WERI-Rb-1 (cell line): Measurements from ENCODE around the gene LARP7.

Experiments
- DNase-seq: peaks from one replicate; pipeline ENCODE4 v3.0.0-alpha.2; 2020
- H3K27ac ChIP-seq: fragments of 250-450 bp; sonication (Bioruptor Pico); 2 replicates; pipeline ENCODE4 v1.5.1; 2020; ENCODE audit warnings: mild to moderate bottlenecking, moderate library complexity
- H3K27me3 ChIP-seq: fragments of 250-450 bp; sonication (Bioruptor Pico); 2 replicates; pipeline ENCODE4 v1.5.1; 2021; ENCODE audit warnings: mild to moderate bottlenecking, low read depth, moderate library complexity; ENCODE audit not compliant: insufficient read depth, severe bottlenecking
- H3K36me3 ChIP-seq: fragments of 250-450 bp; sonication (Bioruptor Pico); 2 replicates; pipeline ENCODE4 v1.5.1; 2020; ENCODE audit warnings: mild to moderate bottlenecking, moderate library complexity
- H3K4me3 ChIP-seq: 2 replicates; pipeline ENCODE4 v1.5.1; 2011; ENCODE audit warnings: low read depth, mild to moderate bottlenecking, control low read depth, low read length
- H3K9me3 ChIP-seq: fragments of 250-450 bp; sonication (Bioruptor Pico); 2 replicates; pipeline ENCODE4 v1.5.1; 2021; ENCODE audit warnings: mild to moderate bottlenecking, moderate library complexity; ENCODE audit not compliant: severe bottlenecking
- TF ChIP-seq, protein P1 (sequence below): IDR thresholded peaks from 2 replicates; pipeline ENCODE4 v1.5.1; 2011; ENCODE audit warnings: low read depth, mild to moderate bottlenecking, control low read depth, inconsistent platforms, low read length

The LARP7 gene

DNA sequence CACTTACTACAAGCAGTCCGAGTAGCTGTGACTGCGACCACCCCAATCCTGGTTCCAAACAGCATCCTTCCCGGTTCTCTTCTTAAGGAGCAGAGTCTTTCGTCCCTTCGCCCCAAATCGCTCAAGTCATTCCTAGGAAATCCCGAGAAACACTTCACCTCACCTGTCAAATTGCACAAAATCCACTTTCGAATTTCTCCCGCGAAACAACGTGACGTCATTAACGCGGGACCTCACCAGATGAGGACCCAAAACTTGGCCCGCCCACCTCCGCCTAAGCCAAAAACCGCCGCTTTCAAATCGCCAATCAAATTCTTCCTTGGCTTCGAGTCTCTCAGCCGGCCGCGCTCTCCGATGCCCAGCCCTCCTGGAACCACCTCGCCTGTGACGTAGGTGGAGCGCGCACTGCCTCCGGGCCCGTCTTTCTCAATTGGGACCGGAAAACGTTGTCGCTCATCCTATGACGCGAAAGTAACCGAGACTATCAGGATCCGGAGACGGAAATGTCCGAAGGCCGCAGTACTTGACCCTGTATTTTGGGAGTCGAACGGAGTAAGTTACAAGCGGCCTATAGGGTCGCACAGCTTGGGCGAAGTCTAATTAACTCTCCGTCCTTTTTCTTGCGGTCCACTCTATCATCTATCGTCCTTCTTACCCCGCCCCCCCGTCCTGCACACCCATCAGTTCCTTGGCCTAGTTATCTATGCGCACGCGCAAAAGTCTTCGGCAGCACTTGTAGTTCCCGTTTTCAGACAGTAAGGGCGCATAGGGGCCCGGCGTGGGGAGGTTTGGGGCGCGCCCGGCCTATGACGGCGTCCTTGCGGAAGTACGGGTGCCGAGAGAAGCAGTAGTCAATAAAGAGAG, at the start of gene LARP7, which contains the start of gene ZGRF1:
LARP7 (plus strand) TSS at position 456 of the 864 bp plus-strand sequence. CDS start 7,527 bp downstream, outside the sequence.
ZGRF1 (minus strand) TSS at position 222 of the 864 bp plus-strand sequence. CDS start 3,733 bp downstream, outside the sequence.
- Histone ChIP-seq H3K4me3 (peak within 1 kb of the TSS; percentile 71), H3K9me3 (no peaks in the 10 kb centered on the region), H3K36me3 (peaks cover 10% of the 10 kb centered on the region), H3K27ac (peak within 1 kb of the TSS; percentile 94), H3K27me3 (no peaks in the 10 kb centered on the region)
- DNase-seq: peak; percentile 100
- TF ChIP-seq, protein P1, sequence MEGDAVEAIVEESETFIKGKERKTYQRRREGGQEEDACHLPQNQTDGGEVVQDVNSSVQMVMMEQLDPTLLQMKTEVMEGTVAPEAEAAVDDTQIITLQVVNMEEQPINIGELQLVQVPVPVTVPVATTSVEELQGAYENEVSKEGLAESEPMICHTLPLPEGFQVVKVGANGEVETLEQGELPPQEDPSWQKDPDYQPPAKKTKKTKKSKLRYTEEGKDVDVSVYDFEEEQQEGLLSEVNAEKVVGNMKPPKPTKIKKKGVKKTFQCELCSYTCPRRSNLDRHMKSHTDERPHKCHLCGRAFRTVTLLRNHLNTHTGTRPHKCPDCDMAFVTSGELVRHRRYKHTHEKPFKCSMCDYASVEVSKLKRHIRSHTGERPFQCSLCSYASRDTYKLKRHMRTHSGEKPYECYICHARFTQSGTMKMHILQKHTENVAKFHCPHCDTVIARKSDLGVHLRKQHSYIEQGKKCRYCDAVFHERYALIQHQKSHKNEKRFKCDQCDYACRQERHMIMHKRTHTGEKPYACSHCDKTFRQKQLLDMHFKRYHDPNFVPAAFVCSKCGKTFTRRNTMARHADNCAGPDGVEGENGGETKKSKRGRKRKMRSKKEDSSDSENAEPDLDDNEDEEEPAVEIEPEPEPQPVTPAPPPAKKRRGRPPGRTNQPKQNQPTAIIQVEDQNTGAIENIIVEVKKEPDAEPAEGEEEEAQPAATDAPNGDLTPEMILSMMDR: peak; percentile 74

DNA sequence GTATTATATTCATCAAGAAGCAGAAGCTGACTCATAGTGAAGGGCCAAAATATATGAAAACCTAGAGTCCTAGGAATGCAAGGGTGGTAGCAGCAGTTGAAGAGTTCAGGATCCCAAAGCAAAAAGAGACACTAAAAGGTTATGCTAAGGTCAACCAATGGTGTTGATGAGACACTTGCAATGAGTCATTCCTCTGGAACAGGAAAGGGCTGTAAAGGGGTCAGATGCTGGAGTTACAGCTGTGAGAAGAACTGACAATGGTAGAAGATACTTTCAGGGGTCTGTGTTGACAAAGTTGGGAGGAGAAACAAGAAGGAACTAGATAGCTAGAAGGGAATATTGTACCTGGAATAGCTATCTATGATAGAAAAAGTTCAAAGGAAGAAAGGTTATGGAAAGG, 47.7 kb upstream of the LARP7 start:
- no peaks in the 10 kb centered on the region for H3K27me3 ChIP-seq
- H3K9me3 ChIP-seq: no peaks in the 10 kb centered on the region
- TF ChIP-seq, protein P1: no peak
- no peak overlapping the region for H3K27ac ChIP-seq
- peaks cover 17% of the 10 kb centered on the region for H3K36me3 ChIP-seq
- no peak for DNase-seq
- H3K4me3 ChIP-seq: no peak overlapping the region

DNA sequence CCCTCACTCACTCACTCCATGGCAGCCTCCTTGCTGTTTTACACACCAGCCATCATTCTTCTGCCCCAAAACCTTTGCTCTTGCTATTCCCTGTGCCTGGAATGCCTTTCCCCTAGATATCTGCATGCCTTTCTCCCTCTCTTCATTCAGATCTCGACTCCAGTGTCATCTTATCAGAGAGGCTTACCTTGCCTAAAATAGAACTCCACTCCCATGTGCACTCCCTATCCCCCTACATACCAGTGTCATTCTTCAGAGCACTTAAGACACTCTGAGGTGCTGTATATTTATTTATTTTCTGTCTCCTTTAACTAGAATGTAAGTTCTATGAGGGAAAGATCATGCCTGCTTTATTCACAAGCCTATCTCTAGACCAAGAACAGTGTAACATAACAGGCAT, 45.4 kb upstream of the LARP7 start:
- Histone ChIP-seq H3K4me3 (no peak overlapping the region), H3K9me3 (no peaks in the 10 kb centered on the region), H3K27me3 (no peaks in the 10 kb centered on the region), H3K27ac (no peak overlapping the region), H3K36me3 (peaks cover 10% of the 10 kb centered on the region)
- TF ChIP-seq, protein P1: no peak
- no peak for DNase-seq

DNA sequence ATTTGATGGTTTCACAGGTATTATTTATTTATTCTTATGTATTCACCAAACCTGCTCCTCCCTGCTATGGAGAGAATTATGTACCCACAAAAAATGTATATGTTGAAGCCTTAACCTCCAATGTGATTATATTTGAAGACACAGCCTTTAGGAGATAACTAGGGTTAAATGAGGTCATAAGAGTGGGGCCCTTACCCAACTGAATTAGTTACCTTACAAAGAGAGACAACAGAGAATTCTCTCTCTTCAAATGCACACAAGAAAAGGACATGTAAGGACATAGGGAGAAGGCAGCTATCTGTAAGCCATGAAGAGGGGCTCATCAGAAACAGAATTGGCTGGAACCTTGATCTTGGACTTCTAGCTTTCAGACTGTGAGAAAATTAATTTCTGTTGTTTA, 44.2 kb upstream of the LARP7 start:
- DNase-seq: no peak
- H3K27ac ChIP-seq: no peak overlapping the region
- peaks cover 10% of the 10 kb centered on the region for H3K36me3 ChIP-seq
- no peaks in the 10 kb centered on the region for H3K9me3 ChIP-seq
- TF ChIP-seq, protein P1: no peak
- no peak overlapping the region for H3K4me3 ChIP-seq
- no peaks in the 10 kb centered on the region for H3K27me3 ChIP-seq

DNA sequence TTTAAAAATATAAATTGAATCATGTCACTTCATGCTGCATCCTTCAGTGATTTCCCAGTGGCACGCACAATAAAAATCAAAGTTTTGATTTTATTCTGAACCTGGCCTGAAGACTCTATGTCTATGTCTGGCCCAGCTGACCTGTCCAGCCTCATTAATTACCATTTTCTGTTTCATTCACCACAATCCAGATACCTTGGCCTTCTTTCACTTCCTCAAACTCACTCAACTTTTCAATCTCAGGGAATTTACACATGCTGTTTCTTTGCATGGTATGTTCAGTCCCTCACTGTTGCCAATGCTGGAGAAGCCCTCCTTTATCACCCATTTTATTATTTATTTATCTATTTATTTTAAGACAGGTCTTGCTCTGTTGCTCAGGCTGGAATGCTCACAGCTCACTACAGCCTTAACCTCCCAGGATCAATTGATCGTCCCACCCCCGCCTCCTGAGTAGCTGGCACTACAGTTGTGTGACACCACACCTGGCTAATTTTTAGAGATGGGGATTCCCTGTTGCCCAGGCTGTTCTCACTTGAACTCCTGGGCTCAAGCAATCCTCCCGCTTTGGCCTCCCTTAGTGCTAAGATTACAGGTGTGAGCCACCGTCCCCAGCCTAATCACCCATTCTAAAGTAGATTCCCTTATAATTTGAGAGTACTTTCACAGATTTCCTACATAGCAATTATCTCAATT, 43.4 kb upstream of the LARP7 start:
- Histone ChIP-seq H3K9me3 (no peaks in the 10 kb centered on the region), H3K4me3 (no peak overlapping the region), H3K36me3 (peaks cover 10% of the 10 kb centered on the region), H3K27me3 (no peaks in the 10 kb centered on the region), H3K27ac (no peak overlapping the region)
- DNase-seq: no peak
- TF ChIP-seq, protein P1: no peak
